Activated T-cell treated with anti-CD3 and anti-CD28 coated beads, Interleukin-2, amount 50 U/mL, for 72 hours (primary cell): ENCODE data around the gene RHD. TPM values are rescaled to one million over a fixed set of nuclear protein-coding genes. Genes with fewer than 3 reads are reported as not detected.
A peak's percentile ranks its signal among the peaks of the same experiment; 100 is the strongest.
"Not testable (repeated sequence)": the region's sequence is repeated elsewhere in the genome, so short reads cannot be mapped to it uniquely, and the experiment has no call there.

ENCODE experiments used
- ATAC-seq, 2 donors: fragments of 150-1000 bp; cut with Tn5 transposase; replicated peaks in 1 of 2; 2 replicates each; pipeline ENCODE4 v1.10.0; 2021; ENCODE audit warnings: moderate library complexity in 2 of 2, mild to moderate bottlenecking in 1 of 2
- DNase-seq, 2 donors: peaks; one replicate each; pipeline ENCODE4 v3.0.0; 2021 to 2022; ENCODE audit warnings: mixed read lengths in 1 of 2
- H3K27ac Mint-ChIP-seq: one replicate; pipeline ENCODE4 v1.8.0; 2022; ENCODE audit warnings: mild to moderate bottlenecking, moderate library complexity, mixed read lengths
- H3K27me3 Mint-ChIP-seq: one replicate; pipeline ENCODE4 v1.8.0; 2022; ENCODE audit warnings: low read depth, mixed read lengths
- H3K36me3 Mint-ChIP-seq, 2 donors: one replicate each; pipeline ENCODE4 v1.8.0; 2022; ENCODE audit warnings: mixed read lengths in 2 of 2, mild to moderate bottlenecking in 1 of 2; ENCODE audit not compliant: insufficient read depth in 2 of 2
- H3K4me1 Mint-ChIP-seq: one replicate; pipeline ENCODE4 v1.8.0; 2022; ENCODE audit warnings: low read depth, mixed read lengths
- H3K4me3 Mint-ChIP-seq, 2 donors: one replicate each; pipeline ENCODE4 v1.8.0; 2022; ENCODE audit warnings: mild to moderate bottlenecking in 2 of 2, mixed read lengths in 2 of 2, moderate library complexity in 2 of 2
- H3K9me3 Mint-ChIP-seq, 2 donors: one replicate each; pipeline ENCODE4 v1.8.0; 2022; ENCODE audit warnings: mixed read lengths in 2 of 2
- total RNA-seq, 2 donors: library from RNA; stranded (reverse); gene quantifications; one replicate each; pipeline ENCODE4 v1.2.3, GENCODE V29; 2022

RHD gene
- total RNA-seq, 2 donors from 2014 or later: 0.12 TPM; not detected in 1

GRCh38 chr1:25268143-25268760, 4.1 kb upstream of the RHD start:
- not testable (repeated sequence) for H3K36me3 Mint-ChIP-seq, H3K9me3 Mint-ChIP-seq, H3K4me1 Mint-ChIP-seq, ATAC-seq, H3K27me3 Mint-ChIP-seq
- Mint-ChIP-seq H3K27ac (peak overlapping the region; percentile 92), H3K4me3 (peak overlapping the region; percentile 68 to 90)
- peak in 1 of 2 donors; percentile 10 for DNase-seq

- not testable (repeated sequence) for H3K27ac Mint-ChIP-seq, DNase-seq, ATAC-seq, H3K27me3 Mint-ChIP-seq, H3K4me1 Mint-ChIP-seq, H3K4me3 Mint-ChIP-seq, H3K9me3 Mint-ChIP-seq, H3K36me3 Mint-ChIP-seq
These were observed 3.3 kb downstream of the RHD start for GRCh38 chr1:25275648-25276047.

- H3K4me1 Mint-ChIP-seq, H3K9me3 Mint-ChIP-seq, H3K27me3 Mint-ChIP-seq, DNase-seq, H3K4me3 Mint-ChIP-seq, H3K36me3 Mint-ChIP-seq, H3K27ac Mint-ChIP-seq: not testable (repeated sequence)
- peak in 1 of 2 donors; percentile 17 for ATAC-seq
These were observed 5.0 kb downstream of the RHD start for GRCh38 chr1:25277295-25277694.

DNA sequence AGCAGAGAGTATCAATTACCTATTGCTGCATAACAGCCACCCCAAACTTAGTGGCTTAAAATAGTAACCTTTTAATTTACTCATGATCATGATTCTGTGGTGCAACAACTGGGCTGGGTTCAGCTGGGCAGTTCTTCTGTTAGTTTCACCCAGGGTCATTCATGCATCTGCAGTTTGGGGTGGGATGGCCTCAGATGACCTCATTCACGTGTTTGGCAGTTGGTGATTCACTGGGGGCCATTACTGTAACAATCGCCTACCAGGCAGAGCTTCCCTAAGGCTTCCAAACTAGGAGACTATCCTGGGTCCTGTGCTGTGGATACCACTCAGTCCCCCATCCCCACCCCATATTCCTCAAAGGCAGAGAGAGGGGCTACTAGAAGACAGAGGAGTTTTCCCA, 6.0 kb downstream of the RHD start:
- DNase-seq, H3K27ac Mint-ChIP-seq, H3K4me3 Mint-ChIP-seq, H3K9me3 Mint-ChIP-seq, H3K36me3 Mint-ChIP-seq, ATAC-seq, H3K27me3 Mint-ChIP-seq, H3K4me1 Mint-ChIP-seq: not testable (repeated sequence)

GRCh38 chr1:25278790-25279189, 6.5 kb downstream of the RHD start:
- not testable (repeated sequence) for ATAC-seq, DNase-seq, H3K36me3 Mint-ChIP-seq, H3K27ac Mint-ChIP-seq, H3K27me3 Mint-ChIP-seq, H3K9me3 Mint-ChIP-seq, H3K4me1 Mint-ChIP-seq, H3K4me3 Mint-ChIP-seq

DNA sequence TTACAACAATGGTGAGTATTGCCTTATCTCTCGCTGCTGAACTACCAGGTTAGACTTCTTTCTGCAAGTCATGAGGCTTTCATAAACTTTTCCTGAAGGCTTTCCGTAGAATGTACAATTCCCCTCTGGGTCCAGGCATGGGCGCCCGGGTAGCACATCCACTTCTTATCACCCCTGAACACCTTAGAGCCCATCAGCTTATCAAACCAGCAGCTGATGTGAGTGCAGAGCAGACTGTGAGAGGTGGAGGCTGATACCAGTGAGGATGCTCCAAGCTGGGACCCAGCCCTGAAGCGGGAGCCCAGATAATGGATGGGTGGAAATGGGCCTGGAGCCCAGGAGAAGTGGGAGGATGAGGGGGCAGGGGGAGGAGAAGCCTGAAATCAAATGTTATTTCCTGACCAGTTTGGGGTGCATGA, 7.4 kb downstream of the RHD start:
- not testable (repeated sequence) for H3K36me3 Mint-ChIP-seq, H3K27ac Mint-ChIP-seq, DNase-seq, H3K27me3 Mint-ChIP-seq, H3K9me3 Mint-ChIP-seq, H3K4me1 Mint-ChIP-seq, H3K4me3 Mint-ChIP-seq, ATAC-seq

DNA sequence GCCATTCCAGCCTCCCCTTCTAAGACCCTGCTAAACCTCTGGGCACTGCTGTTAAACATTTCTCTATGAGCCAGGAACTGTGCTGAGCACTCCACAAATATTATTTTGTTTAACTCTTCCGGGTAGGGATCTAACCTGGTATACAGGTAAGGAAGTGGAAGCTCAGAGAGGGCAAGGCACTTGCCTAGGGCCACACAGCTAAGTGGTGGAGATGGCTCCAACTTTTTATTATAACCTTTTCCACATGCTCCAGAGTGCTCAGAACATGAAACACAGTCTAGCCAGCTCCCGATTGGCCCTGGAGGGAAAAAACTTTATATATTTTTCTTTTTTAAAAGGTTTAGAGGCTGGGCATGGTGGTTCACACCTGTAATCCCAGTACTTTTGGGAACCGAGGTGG, 13.6 kb downstream of the RHD start:
- not testable (repeated sequence) for H3K36me3 Mint-ChIP-seq, ATAC-seq, DNase-seq, H3K9me3 Mint-ChIP-seq, H3K4me1 Mint-ChIP-seq, H3K4me3 Mint-ChIP-seq, H3K27ac Mint-ChIP-seq, H3K27me3 Mint-ChIP-seq

GRCh38 chr1:25287164-25287563, 14.9 kb downstream of the RHD start:
- H3K27ac Mint-ChIP-seq, H3K36me3 Mint-ChIP-seq, H3K4me1 Mint-ChIP-seq, H3K9me3 Mint-ChIP-seq, DNase-seq, H3K4me3 Mint-ChIP-seq, H3K27me3 Mint-ChIP-seq: not testable (repeated sequence)
- peak in 1 of 2 donors; percentile 20 for ATAC-seq

DNA sequence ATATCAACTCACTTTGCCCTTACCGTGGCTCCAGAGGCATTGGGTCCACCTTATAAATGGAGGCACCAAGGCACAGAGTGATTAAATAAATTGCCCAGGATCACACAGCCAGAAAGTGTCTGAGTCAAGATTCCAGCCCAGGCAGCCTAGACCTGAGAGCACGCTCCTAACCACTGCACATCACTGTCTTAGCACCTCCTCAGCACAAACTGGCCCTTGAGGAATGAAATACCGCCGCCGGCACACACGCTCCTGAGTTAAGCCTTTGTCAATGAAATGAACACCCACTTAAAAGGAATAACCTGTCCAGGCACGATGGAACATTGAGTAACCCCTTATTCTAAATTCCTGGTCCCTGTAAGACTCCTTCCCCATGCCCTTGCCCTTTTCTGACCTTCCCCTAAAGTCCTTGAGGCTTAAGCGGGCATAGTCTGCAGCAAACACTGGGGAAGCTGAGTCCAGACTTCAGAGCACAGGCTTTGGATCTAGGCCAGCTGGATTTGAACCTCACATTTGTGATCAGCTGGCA, 16.3 kb downstream of the RHD start:
- H3K36me3 Mint-ChIP-seq, H3K27me3 Mint-ChIP-seq, DNase-seq, ATAC-seq, H3K4me3 Mint-ChIP-seq, H3K27ac Mint-ChIP-seq, H3K4me1 Mint-ChIP-seq, H3K9me3 Mint-ChIP-seq: not testable (repeated sequence)

GRCh38 chr1:25290043-25290442, 17.7 kb downstream of the RHD start:
- peak; percentile 67 to 86 for ATAC-seq
- not testable (repeated sequence) for H3K9me3 Mint-ChIP-seq, H3K4me3 Mint-ChIP-seq, H3K27me3 Mint-ChIP-seq, H3K4me1 Mint-ChIP-seq, H3K27ac Mint-ChIP-seq, H3K36me3 Mint-ChIP-seq
- peak in 1 of 2 donors; percentile 11 for DNase-seq

DNA sequence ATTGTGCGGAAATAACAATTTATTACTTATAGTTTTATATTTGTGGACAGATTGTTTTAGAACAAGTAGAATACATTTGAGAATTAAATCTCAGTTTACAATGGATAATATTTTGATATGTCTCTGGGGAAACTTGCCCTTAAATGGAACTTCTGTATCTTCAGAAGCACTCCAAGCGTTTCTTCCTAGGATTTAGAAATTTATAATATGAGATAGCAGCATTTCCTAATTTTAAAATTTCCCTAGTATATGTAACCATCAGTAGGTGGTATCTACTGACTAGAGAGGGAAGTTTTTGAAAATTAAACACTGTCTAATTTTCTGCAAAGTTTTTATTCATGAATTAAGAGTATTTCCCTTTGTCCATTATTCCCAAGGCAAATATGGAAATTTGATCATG, 21.1 kb downstream of the RHD start:
- not testable (repeated sequence) for H3K27ac Mint-ChIP-seq, H3K36me3 Mint-ChIP-seq, DNase-seq, H3K4me1 Mint-ChIP-seq, H3K9me3 Mint-ChIP-seq, H3K27me3 Mint-ChIP-seq, H3K4me3 Mint-ChIP-seq, ATAC-seq

DNA sequence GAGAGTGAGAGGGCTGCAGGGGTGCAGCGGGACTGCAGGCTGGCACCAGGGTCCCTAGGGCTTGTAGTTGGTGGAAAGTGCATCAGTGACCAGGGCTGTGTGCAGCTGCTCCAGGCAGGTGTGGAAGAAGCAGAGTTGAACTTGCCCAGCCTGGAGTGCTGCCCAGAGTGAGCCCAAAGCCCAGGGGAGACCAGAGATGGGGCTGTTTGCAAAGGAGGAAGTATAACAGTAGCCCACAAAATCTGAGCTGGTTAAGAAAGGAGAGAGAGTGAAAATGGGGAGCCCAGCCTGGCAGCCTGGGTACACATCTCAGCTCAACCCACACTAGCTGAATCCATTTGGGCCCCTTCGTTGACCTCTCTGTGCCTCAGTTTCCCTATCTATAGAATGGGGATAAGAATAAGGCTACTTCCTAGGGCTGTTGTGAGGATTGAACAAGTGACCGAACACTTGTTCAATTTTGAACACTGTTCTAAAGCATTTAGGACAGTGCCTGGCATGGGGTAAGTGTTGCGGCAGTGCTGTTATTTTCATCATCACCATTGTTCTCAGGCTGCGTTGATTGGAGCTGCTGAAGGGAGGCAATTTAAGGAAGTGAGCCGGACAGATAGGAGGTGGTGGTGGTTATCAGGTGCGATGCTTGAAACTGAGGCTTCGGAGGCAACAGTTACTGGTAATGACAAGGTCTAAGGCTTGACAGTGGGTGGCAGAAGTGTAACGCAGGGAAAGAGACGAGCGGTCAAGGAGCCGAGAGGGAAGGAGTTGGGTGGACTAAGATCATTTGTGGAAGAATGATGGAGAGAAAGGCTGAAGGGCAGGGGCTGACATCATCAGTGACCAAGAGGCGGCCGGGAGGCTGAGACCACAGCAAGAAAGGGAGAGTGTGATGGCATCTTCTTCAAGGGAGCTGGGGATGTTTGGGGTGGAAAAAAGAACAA, 22.8 kb downstream of the RHD start:
- DNase-seq, H3K27me3 Mint-ChIP-seq, H3K9me3 Mint-ChIP-seq, ATAC-seq, H3K27ac Mint-ChIP-seq, H3K4me1 Mint-ChIP-seq, H3K36me3 Mint-ChIP-seq, H3K4me3 Mint-ChIP-seq: not testable (repeated sequence)

DNA sequence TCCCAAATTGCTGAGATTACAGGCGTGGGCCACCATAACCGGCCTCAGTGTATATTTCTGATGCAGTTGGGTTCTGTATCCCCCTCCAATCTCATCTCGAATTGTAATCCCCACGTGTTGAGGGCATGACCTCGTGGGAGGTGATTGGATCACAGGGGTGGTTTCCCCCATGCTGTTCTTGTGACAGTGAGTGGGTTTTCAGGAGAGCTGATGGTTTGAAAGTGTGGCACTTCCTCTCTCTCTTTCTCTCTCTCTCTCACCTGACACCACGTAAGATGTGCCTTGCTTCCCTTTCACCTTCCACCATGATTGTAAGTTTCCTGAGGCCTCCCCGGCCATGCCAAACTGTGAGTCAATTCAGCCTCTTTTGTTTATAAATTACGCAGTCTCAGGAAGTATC, 24.2 kb downstream of the RHD start:
- ATAC-seq: peak in 1 of 2 donors; percentile 23
- not testable (repeated sequence) for H3K27ac Mint-ChIP-seq, H3K4me1 Mint-ChIP-seq, H3K4me3 Mint-ChIP-seq, DNase-seq, H3K27me3 Mint-ChIP-seq, H3K9me3 Mint-ChIP-seq, H3K36me3 Mint-ChIP-seq
